BJ (cell line): ENCODE results near the gene SSPN. TPM values are rescaled to one million over a fixed set of nuclear protein-coding genes. Genes with fewer than 3 reads are reported as not detected.

Source experiments
- CTCF ChIA-PET: fragments of 350-600 bp; formaldehyde crosslinking; extraction: SDS; loops from one replicate; lab custom pipeline; 2021; ENCODE audit warnings: antibody characterized with exemption, inconsistent platforms; lab: Yijun Ruan, JAX
- POLR2A ChIA-PET: fragments of 300-600 bp; sonication (Branson Sonifier 250); formaldehyde crosslinking; extraction: SDS; loops from one replicate; lab custom pipeline; 2021; ENCODE audit warnings: antibody characterized with exemption; lab: Charles Lee
- DNase-seq: peaks from one replicate; pipeline ENCODE4 v3.0.0-alpha.2; 2011; ENCODE audit warnings: low read depth
- H3K27me3 ChIP-seq: 2 replicates; pipeline ENCODE4 v1.6.0; 2011; ENCODE audit warnings: low read length; ENCODE audit not compliant: control insufficient read depth, insufficient read depth
- H3K36me3 ChIP-seq: 2 replicates; pipeline ENCODE4 v1.5.1; 2011; ENCODE audit warnings: low read length; ENCODE audit not compliant: control insufficient read depth, insufficient read depth
- H3K4me3 ChIP-seq: 2 replicates; pipeline ENCODE4 v1.5.1; 2011; ENCODE audit warnings: low read depth, mild to moderate bottlenecking, control low read depth, low read length
- polyA plus RNA-seq: library from polyadenylated mRNA; depleted of rRNA; stranded (reverse); fragments of >200 nt; gene quantifications from 2 replicates; pipeline ENCODE4 v1.2.3, GENCODE V29; 2011
- TF ChIP-seq, protein P1 (sequence below): IDR thresholded peaks from 2 replicates; pipeline ENCODE4 v1.5.1; 2011; ENCODE audit warnings: low read depth, mild to moderate bottlenecking, control low read depth, inconsistent platforms, low read length, moderate library complexity; ENCODE audit not compliant: insufficient read depth

Gene SSPN
- polyA plus RNA-seq, 1 experiment, result 37.6 TPM

DNA sequence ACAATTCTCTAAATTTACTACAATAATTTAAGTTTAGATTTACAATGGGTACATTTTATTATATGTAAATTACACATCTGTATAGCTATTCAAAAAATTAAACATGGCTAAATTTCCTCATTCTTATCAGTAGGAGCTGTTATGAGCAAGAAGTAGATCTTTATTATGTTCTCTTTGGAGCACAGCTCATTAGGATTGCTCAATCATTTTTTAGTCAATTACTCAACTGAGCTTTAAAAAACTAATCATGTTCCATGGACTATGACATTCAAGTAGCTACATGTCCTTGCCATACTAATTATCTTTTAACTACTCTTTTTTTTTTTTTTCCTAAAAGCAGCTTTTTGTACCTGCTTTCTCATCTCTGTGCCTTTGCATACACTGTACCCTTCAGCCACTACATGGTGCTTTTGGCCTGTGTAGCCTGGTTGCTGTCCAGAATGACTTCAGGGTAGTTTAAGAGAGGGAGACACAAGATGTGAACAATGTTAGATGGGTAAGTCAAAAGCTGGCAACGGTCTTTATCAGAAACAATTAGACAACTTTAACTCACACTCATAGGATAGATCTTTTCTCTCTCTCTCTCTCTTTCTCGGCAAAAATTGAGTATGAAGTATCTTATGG, 69.0 kb downstream of the SSPN start:
- POLR2A ChIA-PET, result interaction anchor here (1.1 kb wide), 1 partner anchor 13 kb away, joined by 9 read pairs; no protein-coding TSS in a partner anchor
- Histone ChIP-seq H3K27me3 (peaks cover 2% of the 10 kb centered on the region; the same call in 1 of the 2 replicates), H3K4me3 (no peak overlapping the region), H3K36me3 (no peaks in the 10 kb centered on the region)
- TF ChIP-seq, protein P1, sequence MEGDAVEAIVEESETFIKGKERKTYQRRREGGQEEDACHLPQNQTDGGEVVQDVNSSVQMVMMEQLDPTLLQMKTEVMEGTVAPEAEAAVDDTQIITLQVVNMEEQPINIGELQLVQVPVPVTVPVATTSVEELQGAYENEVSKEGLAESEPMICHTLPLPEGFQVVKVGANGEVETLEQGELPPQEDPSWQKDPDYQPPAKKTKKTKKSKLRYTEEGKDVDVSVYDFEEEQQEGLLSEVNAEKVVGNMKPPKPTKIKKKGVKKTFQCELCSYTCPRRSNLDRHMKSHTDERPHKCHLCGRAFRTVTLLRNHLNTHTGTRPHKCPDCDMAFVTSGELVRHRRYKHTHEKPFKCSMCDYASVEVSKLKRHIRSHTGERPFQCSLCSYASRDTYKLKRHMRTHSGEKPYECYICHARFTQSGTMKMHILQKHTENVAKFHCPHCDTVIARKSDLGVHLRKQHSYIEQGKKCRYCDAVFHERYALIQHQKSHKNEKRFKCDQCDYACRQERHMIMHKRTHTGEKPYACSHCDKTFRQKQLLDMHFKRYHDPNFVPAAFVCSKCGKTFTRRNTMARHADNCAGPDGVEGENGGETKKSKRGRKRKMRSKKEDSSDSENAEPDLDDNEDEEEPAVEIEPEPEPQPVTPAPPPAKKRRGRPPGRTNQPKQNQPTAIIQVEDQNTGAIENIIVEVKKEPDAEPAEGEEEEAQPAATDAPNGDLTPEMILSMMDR, result 0 out of 2 replicates have a peak, but pooled peaks have one; percentile 3
- no peak for DNase-seq
- CTCF ChIA-PET, result interaction anchor here (0.6 to 1.5 kb wide), 4 partner anchors 11 to 256 kb away, joined by 3 to 5 read pairs (median 4); no protein-coding TSS in a partner anchor

DNA sequence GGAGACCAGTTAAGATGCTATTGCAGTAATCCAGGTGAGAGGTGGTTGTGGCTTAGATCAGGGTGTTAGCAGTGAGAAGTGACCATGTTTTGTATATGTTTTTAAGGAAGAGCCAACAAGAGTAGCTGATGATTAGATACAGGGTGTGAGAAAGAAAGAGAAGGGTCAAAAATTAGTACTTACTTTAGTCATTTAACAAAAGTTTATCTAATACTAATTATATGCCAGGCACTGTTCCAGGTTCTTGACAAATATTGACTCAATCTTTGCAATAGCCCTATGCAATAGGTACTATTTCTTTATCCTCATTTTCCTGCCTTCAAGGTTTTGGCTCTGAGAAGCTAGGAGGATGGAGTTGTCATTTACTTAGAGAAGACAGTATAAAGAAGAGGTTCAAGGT, 70.2 kb downstream of the SSPN start:
- CTCF ChIA-PET, result interaction anchor here (1.1 kb wide), 1 partner anchor 8 kb away, joined by 3 read pairs; no protein-coding TSS in a partner anchor
- no peaks in the 10 kb centered on the region for H3K36me3 ChIP-seq

DNA sequence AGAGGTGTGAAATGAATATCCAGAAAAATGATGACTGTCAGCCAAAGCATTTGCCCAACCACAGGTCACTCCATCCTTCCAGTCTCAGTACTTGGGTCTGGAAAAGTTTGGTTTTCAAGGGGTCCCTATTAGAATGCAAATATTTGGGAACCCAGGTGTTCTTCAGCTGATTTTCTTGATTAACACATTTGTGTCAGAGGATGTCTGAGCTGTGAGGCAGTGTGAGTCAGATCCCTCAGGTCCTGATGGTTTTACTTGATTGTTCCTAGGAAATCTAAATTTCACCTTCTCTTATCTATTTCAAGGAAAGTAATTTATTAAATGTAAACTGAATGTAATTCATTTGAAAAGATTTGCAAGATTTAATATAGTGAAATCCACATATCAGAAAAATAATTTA, 71.5 kb downstream of the SSPN start:
- ChIA-PET CTCF (no interaction called here), POLR2A (no interaction called here)
- Histone ChIP-seq H3K4me3 (no peak overlapping the region), H3K27me3 (peaks cover 2% of the 10 kb centered on the region; the same call in 1 of the 2 replicates), H3K36me3 (no peaks in the 10 kb centered on the region)
- TF ChIP-seq, protein P1, result no peak
- DNase-seq, result no peak

More for the DNA sequence above, 70.2 kb downstream of the SSPN start:
- POLR2A ChIA-PET, result no interaction called here
- Histone ChIP-seq H3K4me3 (no peak overlapping the region), H3K27me3 (peaks cover 2% of the 10 kb centered on the region; the same call in 1 of the 2 replicates)
- no peak for DNase-seq
- TF ChIP-seq, protein P1, result no peak

DNA sequence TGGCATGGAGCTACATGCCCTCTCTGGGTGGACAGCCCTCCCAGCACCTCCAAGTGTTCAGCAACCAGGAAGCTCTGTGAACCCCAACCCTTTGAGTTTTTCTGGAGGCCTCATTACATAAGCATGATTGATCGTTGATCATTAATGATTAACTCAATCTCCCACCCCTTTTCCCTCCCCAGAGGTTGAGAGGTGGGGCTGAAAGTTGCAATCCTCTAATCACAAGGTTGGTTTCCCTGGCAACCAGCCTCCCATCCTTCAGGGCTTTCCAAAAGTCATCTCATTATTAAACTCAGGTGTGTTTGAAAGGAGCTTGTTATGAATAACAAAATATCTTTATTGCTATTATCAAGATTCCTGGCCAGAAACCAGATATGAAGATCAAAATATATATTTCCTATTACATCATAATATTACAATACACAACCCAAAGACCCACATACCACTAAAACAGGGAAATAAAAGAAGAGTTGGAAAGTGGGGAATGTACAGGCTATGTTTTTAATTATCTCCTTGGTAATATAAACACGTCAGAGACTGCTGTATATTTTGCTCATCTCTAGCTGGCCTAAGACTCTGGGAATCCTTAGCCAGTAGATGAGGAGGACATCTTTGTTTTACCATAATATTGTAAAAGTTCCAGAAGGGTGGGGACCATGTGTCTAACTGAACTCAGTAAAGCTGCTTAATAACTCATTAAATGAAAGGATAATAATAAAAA, 73.6 kb downstream of the SSPN start:
- CTCF ChIA-PET, result interaction anchor here (0.8 kb wide), 1 partner anchor 179 kb away, joined by 3 read pairs; no protein-coding TSS in a partner anchor
- Histone ChIP-seq H3K27me3 (peaks cover 2% of the 10 kb centered on the region; the same call in 1 of the 2 replicates), H3K4me3 (no peak overlapping the region), H3K36me3 (no peaks in the 10 kb centered on the region)
- POLR2A ChIA-PET, result no interaction called here
- no peak for DNase-seq
- TF ChIP-seq, protein P1, result no peak
